IMR-90 (cell line): ENCODE results near the gene SFXN2. TPM values are rescaled to one million over a fixed set of nuclear protein-coding genes. Genes with fewer than 3 reads are reported as not detected.
A peak's percentile ranks its signal among the peaks of the same experiment; 100 is the strongest.

Experiments
- ATAC-seq: fragments of 200-7000 bp; cut with Tn5 transposase; 2 replicates; pipeline ENCODE4 v1.9.1; 2020; ENCODE audit warnings: low read depth, mild to moderate bottlenecking, moderate library complexity
- BruUV-seq: library from RNA; stranded (reverse); fragments of 400-500 nt; replicated peaks from 2 replicates; lab custom pipeline; 2021; lab: Mats Ljungman, UMichigan
- CTCF ChIA-PET: fragments of 300-600 bp; formaldehyde crosslinking; extraction: SDS; loops from one replicate; lab custom pipeline; 2021; ENCODE audit warnings: antibody characterized with exemption; lab: Yijun Ruan, JAX
- POLR2A ChIA-PET: fragments of 300-600 bp; sonication (Branson Sonifier 250); formaldehyde crosslinking; loops from one replicate; lab custom pipeline; 2022; ENCODE audit warnings: antibody characterized with exemption; ENCODE audit not compliant: unreplicated experiment; lab: Charles Lee
- DNase-seq: peaks from one replicate; pipeline ENCODE4 v3.0.0; 2013
- H2AFZ ChIP-seq: replicated peaks from 2 replicates; pipeline ENCODE3; 2013; ENCODE audit warnings: low read length, mild to moderate bottlenecking; ENCODE audit not compliant: poor library complexity
- H2AK5ac ChIP-seq: 2 replicates; pipeline ENCODE4 v1.6.1; 2013; ENCODE audit warnings: low read depth, low read length, inconsistent platforms
- H2AK9ac ChIP-seq: replicated peaks from 2 replicates; pipeline ENCODE3; 2013; ENCODE audit warnings: mild to moderate bottlenecking, low read depth, low read length, moderate library complexity; ENCODE audit not compliant: poor library complexity
- H2BK120ac ChIP-seq: 2 replicates; pipeline ENCODE4 v1.6.1; 2013; ENCODE audit warnings: low read depth, low read length, inconsistent platforms
- H2BK15ac ChIP-seq: 3 replicates; pipeline ENCODE4 v1.6.1; 2013; ENCODE audit warnings: low read depth, low read length, inconsistent platforms
- H2BK20ac ChIP-seq: 2 replicates; pipeline ENCODE4 v1.6.1; 2013; ENCODE audit warnings: low read depth, mild to moderate bottlenecking, inconsistent platforms, low read length, moderate library complexity
- H2BK5ac ChIP-seq: 2 replicates; pipeline ENCODE4 v1.6.1; 2013; ENCODE audit warnings: mild to moderate bottlenecking, low read depth, low read length, inconsistent platforms; ENCODE audit not compliant: poor library complexity, severe bottlenecking
- H3K14ac ChIP-seq: replicated peaks from 2 replicates; pipeline ENCODE4 v1.6.1; 2013; ENCODE audit warnings: low read depth, low read length, inconsistent platforms
- H3K18ac ChIP-seq: 2 replicates; pipeline ENCODE4 v1.6.1; 2013; ENCODE audit warnings: low read depth, low read length, control low read depth
- H3K23ac ChIP-seq: 2 replicates; pipeline ENCODE4 v1.6.1; 2013; ENCODE audit warnings: low read depth, low read length, inconsistent platforms
- H3K27ac ChIP-seq: 2 replicates; pipeline ENCODE4 v1.5.1; 2013; ENCODE audit warnings: mild to moderate bottlenecking, control low read depth, low read length; ENCODE audit not compliant: insufficient read depth
- H3K27me3 ChIP-seq: 2 replicates; pipeline ENCODE4 v1.6.1; 2013; ENCODE audit warnings: low read length; ENCODE audit not compliant: control insufficient read depth, insufficient read depth
- H3K36me3 ChIP-seq: 2 replicates; pipeline ENCODE4 v1.6.1; 2013; ENCODE audit warnings: low read length, mixed read lengths; ENCODE audit not compliant: control insufficient read depth, insufficient read depth
- H3K4ac ChIP-seq: 2 replicates; pipeline ENCODE4 v1.6.1; 2013; ENCODE audit warnings: low read depth, low read length, inconsistent platforms
- H3K4me1 ChIP-seq: 2 replicates; pipeline ENCODE4 v1.6.1; 2013; ENCODE audit warnings: low read length, mixed read lengths; ENCODE audit not compliant: control insufficient read depth, insufficient read depth
- H3K4me2 ChIP-seq: 2 replicates; pipeline ENCODE4 v1.6.1; 2013; ENCODE audit warnings: low read depth, mild to moderate bottlenecking, control low read depth, low read length, moderate library complexity
- H3K4me3 ChIP-seq: 2 replicates; pipeline ENCODE4 v1.5.1; 2013; ENCODE audit warnings: low read depth, mild to moderate bottlenecking, control low read depth, low read length, moderate library complexity; ENCODE audit not compliant: insufficient read depth
- H3K56ac ChIP-seq: 2 replicates; pipeline ENCODE4 v1.6.1; 2013; ENCODE audit warnings: low read length, inconsistent platforms; ENCODE audit not compliant: insufficient read depth; ENCODE audit errors: extremely low read depth
- H3K79me1 ChIP-seq, 2 experiments: 2 replicates each; pipeline ENCODE4 v1.6.1; 2013; ENCODE audit warnings: low read length in 2 of 2, inconsistent platforms in 1 of 2, low read depth in 1 of 2
- H3K9ac ChIP-seq: 2 replicates; pipeline ENCODE4 v1.6.1; 2013; ENCODE audit warnings: low read depth, low read length, control low read depth
- H3K9me1 ChIP-seq: 2 replicates; pipeline ENCODE4 v1.6.1; 2013; ENCODE audit warnings: low read length, inconsistent platforms; ENCODE audit not compliant: insufficient read depth
- H3K9me3 ChIP-seq: 2 replicates; pipeline ENCODE4 v1.6.1; 2013; ENCODE audit warnings: low read length; ENCODE audit not compliant: control insufficient read depth, insufficient read depth
- H4K20me1 ChIP-seq: 2 replicates; pipeline ENCODE4 v1.6.1; 2013; ENCODE audit warnings: low read length, inconsistent platforms; ENCODE audit not compliant: insufficient read depth
- H4K5ac ChIP-seq: 2 replicates; pipeline ENCODE4 v1.6.1; 2013; ENCODE audit warnings: mild to moderate bottlenecking, low read depth, low read length, control low read depth
- H4K8ac ChIP-seq, 2 experiments: 2 replicates each; pipeline ENCODE4 v1.6.1; 2013; ENCODE audit warnings: low read depth in 2 of 2, low read length in 2 of 2, control low read depth in 1 of 2, inconsistent platforms in 1 of 2
- H4K91ac ChIP-seq: 2 replicates; pipeline ENCODE4 v1.6.1; 2013; ENCODE audit warnings: low read depth, low read length, inconsistent platforms; ENCODE audit not compliant: insufficient read depth
- CHD1 ChIP-seq: IDR thresholded peaks from 2 replicates; pipeline ENCODE4 v1.6.1; 2012; ENCODE audit warnings: low read depth, low read length, improper control_type of control experiment
- MAZ ChIP-seq: IDR thresholded peaks from 2 replicates; pipeline ENCODE4 v1.6.1; 2012; ENCODE audit warnings: low read depth, mild to moderate bottlenecking, low read length, improper control_type of control experiment, moderate library complexity, borderline replicate concordance
- RAD21 ChIP-seq: IDR thresholded peaks from 2 replicates; pipeline ENCODE4 v1.6.1; 2012; ENCODE audit warnings: low read length, improper control_type of control experiment
- USF2 ChIP-seq: fragments of 150-350 bp; IDR thresholded peaks from 2 replicates; pipeline ENCODE4 v1.6.1; 2017; ENCODE audit warnings: mild to moderate bottlenecking, antibody characterized with exemption, low read length, low read depth
- WGBS, 2 experiments: methylation state at CpG; one replicate each; pipeline versions ENCODE4 v1.1.5 to v1.1.7; 2013; ENCODE audit warnings: missing lambda C conversion rate in 2 of 2; ENCODE audit not compliant: insufficient read length in 1 of 2; ENCODE audit errors: extremely low coverage in 2 of 2; 5-methylcytosine and 5-hydroxymethylcytosine counted together
- dilution Hi-C: fragments of 300-500 bp; cut with HindIII; formaldehyde crosslinking; loops from one replicate; pipeline ENCODE4 v1.14.3; 2018; ENCODE audit warnings: low sequenced_read_pairs; ENCODE audit not compliant: unreplicated experiment
- in situ Hi-C: fragments of 300-500 bp; cut with MboI; formaldehyde crosslinking; loops from 3 replicates; pipeline ENCODE4 v1.14.3; 2019; ENCODE audit warnings: low sequenced_read_pairs, inconsistent platforms, mixed read lengths
- intact Hi-C: fragments of 100-400 bp; cut with micrococcal nuclease; formaldehyde crosslinking; loops from 2 replicates; pipeline ENCODE4 v1.10.0; 2022
- polyA plus RNA-seq, 3 experiments: library from polyadenylated mRNA; depleted of rRNA; stranded (reverse); fragments of >200 nt; gene quantifications; 2 replicates each; pipeline ENCODE4 v1.2.3, GENCODE V29; 2012; ENCODE audit warnings: low replicate concordance in 1 of 3
- total RNA-seq: library from RNA; depleted of rRNA; stranded (reverse); fragments of >200 nt; gene quantifications from 2 replicates; pipeline ENCODE4 v1.2.3, GENCODE V29; 2012

SFXN2 gene
- total and polyA plus RNA-seq, 2 of the 4 experiments (the other 2 are of a cell fraction) = 6.9 to 11.7 TPM

GRCh38 chr10:102713814-102714620 lies 419 bp upstream of the SFXN2 start, which contains the start of gene ARL3 (continued):
- TF ChIP-seq MAZ = peak; percentile 98
- 0 out of 2 replicates have a peak, but pooled peaks have one; percentile 34 for TF ChIP-seq RAD21
- TF ChIP-seq CHD1 = 0 out of 2 replicates have a peak, but pooled peaks have one; percentile 37

- peaks cover 9% of the 10 kb centered on the region for H3K4me1 ChIP-seq
- ChIA-PET POLR2A (no interaction called here), CTCF (no interaction called here)
- no peak overlapping the region for H3K9ac ChIP-seq
- H3K36me3 ChIP-seq = no peaks in the 10 kb centered on the region
- H2BK120ac ChIP-seq = no peak overlapping the region
- H2BK15ac ChIP-seq = no peak overlapping the region
- peaks cover 2% of the 10 kb centered on the region; the same call in 1 of the 2 replicates for H4K20me1 ChIP-seq
- H2BK5ac ChIP-seq = no peak overlapping the region
- in situ Hi-C loops (no loop called here), intact Hi-C loops (no loop called here), dilution Hi-C loops (no loop called here)
- H3K27me3 ChIP-seq = no peaks in the 10 kb centered on the region
- BruUV-seq = no TSS peak
- H4K5ac ChIP-seq = no peak overlapping the region
- peaks cover 35 to 62% of the 10 kb centered on the region in 2 experiments for H3K79me1 ChIP-seq
- H3K4me2 ChIP-seq = no peak overlapping the region
- no peak overlapping the region for H2AK9ac ChIP-seq
- no peaks in the 10 kb centered on the region for H3K9me3 ChIP-seq
- DNase-seq (no peak), ATAC-seq (no peak)
- no peak overlapping the region for H3K14ac ChIP-seq
- no peak overlapping the region for H4K91ac ChIP-seq
- H3K27ac ChIP-seq = no peak overlapping the region
- no peak for TF ChIP-seq USF2
- H3K18ac ChIP-seq = no peak overlapping the region
- no peak overlapping the region for H3K4me3 ChIP-seq
- H3K23ac ChIP-seq = no peak overlapping the region
- no peak overlapping the region for H3K56ac ChIP-seq
- H3K4ac ChIP-seq = no peak overlapping the region
- peaks cover 10% of the 10 kb centered on the region for H3K9me1 ChIP-seq
- H4K8ac ChIP-seq = no peak overlapping the region
- no peak overlapping the region for H2AK5ac ChIP-seq
- no peak overlapping the region for H2AFZ ChIP-seq
- H2BK20ac ChIP-seq = no peak overlapping the region
- no CpG with 5 or more reads among the region's 1 CpG for WGBS, 2 experiments
Measured at GRCh38 chr10:102715880-102716279, 1.4 kb downstream of the SFXN2 start.
